ENCODE measurements around the gene LPCAT3.
"Not testable (repeated sequence)": the region's sequence is repeated elsewhere in the genome, so short reads cannot be mapped to it uniquely, and the experiment has no call there.

The LPCAT3 gene

DNA sequence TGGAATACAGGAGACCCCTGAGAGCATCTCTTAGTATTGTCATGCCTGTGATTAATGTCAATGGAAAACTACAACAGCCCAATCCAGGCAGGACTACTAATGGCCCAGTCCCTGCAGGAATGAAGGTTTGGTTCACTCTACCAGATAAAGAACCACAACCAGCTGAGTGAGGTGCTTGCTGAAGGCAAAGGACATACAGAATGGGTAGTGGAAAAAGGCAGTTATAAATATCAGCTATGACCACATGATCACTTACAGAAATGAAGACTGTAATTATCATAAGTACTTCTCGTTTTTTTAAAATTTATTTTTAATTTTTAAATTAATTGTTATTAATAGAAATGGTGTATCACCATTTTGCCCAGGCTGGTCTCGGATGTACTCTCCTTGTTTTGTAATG is 17.2 kb upstream of the LPCAT3 start:
- no peak for DNase-seq (ENCODE audit: low spot score)

DNA sequence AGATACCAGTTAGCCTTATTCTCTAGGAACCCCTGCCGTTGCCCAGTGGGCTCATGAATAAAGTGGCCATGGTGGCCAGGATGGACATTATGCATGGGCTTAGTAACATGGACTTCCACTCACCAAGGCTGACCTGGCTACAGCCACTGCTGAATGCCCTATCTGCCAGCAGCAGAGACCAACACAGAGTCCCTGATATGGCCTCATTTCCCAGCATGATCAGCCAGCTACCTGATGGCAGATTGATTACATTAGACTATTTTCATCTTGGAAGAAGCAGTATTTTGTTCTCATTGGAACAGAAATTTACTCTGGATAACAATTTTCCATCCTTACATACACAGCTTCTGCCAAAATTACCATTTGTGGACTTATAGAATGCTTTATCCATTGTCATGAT is 16.2 kb upstream of the LPCAT3 start:
- DNase-seq (ENCODE audit: low spot score), result no peak

- no peak for DNase-seq (ENCODE audit: low spot score)
These were observed 14.7 kb upstream of the LPCAT3 start for GRCh38 chr12:7032990-7033389.

- DNase-seq (ENCODE audit: low spot score), result no peak
These were observed 13.0 kb upstream of the LPCAT3 start for GRCh38 chr12:7031306-7031705.

DNA sequence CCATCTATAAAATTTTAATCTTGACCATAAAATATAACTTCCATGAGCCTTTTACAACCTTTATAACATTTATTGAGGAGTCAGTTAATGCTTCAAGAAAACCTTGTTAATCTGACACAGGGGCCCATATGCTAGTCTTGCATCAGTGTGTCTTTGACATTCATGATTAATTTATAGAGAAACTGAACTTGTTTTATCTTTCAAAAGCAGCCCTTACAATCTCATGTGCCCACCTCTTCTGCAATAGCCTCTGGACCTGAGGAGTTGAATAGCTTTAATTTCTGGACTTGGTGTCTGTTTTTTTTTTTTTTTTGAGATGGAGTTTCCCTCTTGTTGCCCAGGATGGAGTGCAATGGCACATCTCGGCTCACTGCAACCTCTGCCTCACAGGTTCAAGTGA is 8.6 kb upstream of the LPCAT3 start:
- DNase-seq (ENCODE audit: low spot score), result no peak

DNA sequence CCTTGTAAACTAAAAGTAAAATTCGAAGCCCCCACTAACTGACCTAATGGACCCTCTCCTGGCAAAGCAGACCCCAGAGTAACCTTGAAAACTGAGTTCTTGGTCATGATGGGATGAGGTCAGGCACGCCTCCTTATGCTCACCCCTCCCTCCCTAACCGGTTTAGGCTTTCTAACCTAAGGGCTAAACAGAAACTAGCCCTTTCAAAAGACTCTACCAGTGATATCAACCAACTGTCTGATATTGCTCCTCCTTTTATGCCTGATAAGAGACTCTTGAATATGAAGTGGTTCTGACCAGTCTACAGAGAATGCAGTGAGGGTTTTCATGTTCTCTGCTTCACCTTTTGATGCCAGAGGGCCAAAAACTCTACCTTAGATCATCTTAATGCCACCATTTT is 4.8 kb upstream of the LPCAT3 start:
- DNase-seq (ENCODE audit: low spot score), result no peak

GRCh38 chr12:7021956-7022355 is 3.7 kb upstream of the LPCAT3 start:
- DNase-seq (ENCODE audit: low spot score), result no peak

DNA sequence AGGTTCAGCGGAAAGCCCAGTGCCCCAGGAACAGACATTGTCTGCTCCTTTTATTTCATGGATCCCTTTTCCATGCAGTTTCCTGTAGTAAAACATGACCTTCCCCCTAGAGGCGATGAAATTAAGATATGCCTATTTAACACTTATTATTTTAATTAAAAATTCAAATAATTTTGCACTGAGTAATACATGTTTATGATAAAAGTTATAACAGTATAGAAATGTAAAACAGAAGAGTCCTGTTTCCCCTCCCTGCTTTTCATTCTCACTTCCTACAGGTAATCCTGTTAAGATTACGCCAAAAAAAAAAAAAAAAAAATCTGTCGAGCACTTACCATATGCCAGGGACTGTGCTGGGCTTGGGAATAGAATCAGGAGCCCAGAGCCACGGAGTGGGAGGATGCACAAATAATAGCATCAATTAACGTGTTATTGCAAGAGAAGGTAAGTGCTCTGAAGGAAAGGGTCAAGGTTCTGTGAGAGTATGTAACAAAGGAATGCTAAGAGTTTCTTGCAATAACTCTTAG is 830 bp upstream of the LPCAT3 start:
- peak; percentile 17 for DNase-seq (ENCODE audit: low spot score)

DNA sequence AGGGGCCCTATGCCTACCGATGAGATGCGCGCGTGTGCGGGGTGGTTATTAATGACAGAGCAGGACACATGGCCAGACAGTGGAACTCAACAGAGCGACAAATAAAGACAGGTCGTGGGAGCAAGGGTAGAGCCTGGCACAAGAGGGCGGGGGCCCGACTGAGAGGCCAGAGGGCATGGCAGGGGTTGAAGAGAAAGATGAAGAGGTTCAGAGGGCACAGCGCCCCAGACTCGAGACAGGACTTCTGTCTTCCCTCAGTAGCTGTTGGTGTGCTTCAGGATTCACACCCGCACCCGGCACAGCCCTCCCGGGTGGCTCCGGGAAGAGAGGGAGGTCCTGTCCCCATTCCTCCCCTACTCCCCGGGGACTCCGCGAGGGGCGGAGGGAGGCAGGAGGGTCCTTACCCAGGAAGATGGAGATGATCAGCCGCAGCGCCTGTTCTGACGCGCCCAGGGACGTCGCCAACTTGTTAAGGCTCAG is 366 bp downstream of the LPCAT3 start:
- DNase-seq (ENCODE audit: low spot score), result peak; percentile 66

DNA sequence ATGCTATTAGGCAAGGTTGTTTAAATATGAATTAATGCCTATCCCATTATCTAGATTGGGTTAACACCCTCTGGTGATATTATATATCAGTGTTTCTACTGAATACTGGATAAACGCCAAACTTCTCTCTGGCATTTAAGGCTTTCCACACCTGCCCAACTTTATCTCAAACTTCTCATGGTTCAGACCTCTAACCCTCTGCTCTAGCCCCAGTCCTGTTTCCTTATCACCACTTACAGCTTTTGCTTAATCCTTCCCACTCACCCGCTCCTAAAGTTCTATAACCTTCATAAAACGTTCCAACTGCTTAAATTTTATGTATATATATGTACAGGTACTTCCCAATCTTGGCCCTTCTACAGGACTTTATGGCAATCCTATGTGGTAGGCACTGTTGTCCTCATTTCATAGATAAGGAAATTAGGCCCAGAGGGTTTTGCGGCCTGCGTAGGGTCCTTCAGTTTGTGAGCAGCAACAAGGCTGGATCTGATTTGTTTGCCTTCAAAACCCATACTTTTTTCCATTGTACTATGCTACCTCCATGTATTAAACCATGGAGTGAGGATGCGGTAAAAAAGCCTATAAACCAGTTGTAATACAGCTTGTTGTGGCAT is 1.2 kb downstream of the LPCAT3 start:
- DNase-seq (ENCODE audit: low spot score), result no peak

DNA sequence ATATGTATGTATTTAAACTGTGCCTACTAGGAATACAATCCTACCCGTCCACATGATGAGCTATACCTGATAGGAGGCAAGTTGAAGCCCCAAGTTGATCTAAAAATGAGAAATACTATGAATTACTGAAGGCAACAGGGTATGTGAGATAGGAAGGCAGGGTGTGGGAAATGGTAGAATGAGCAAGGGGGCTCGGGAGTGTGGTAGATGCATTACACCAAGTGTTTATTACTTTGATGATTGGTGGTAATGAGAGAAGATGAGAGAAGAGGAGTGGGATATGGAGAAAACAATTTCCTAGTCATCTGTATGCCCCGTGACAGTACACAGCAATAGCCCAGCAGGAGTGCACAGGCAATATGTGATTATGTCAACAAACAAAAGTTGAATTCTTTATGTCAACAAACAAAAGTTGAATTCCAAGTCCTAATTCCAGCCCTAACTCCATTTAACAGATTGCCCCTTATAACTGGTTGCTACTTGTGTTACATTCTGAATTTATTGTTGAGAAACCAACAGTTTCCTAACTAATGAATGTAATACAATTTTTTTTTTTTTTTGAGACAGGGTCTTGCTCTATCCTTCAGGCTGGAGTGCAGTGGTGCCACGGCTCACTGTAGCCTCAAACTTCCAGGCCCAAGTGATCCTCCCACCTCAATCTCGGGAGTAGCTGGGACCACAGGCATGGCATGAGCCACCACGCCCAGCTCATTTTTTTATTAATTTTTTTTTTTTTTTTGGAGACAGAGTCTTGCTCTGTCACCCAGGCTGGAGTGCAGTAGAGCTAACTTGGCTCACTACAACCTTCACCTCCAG is 2.5 kb downstream of the LPCAT3 start:
- peak; percentile 41 for DNase-seq (ENCODE audit: low spot score)

DNA sequence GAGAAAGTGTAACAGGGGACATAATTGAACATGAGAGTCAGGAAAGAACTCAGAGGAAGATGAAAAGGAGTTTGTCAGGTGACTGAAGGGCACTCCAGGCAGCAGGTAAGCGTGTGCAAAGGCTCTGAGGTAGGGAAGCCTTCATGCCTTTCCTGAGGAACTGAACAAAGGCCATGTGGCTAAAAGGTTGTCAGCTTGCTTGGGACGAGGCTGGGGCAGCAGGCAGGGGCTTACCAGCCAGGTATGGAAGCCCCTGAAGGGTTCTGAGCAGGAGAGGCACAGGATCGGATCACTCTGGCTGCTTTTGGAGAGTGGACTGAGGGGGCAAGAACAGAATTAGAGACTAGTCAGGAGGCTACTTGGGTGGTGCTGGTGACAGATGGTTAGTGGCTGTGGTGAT is 5.2 kb downstream of the LPCAT3 start:
- DNase-seq (ENCODE audit: low spot score), result no peak

DNA sequence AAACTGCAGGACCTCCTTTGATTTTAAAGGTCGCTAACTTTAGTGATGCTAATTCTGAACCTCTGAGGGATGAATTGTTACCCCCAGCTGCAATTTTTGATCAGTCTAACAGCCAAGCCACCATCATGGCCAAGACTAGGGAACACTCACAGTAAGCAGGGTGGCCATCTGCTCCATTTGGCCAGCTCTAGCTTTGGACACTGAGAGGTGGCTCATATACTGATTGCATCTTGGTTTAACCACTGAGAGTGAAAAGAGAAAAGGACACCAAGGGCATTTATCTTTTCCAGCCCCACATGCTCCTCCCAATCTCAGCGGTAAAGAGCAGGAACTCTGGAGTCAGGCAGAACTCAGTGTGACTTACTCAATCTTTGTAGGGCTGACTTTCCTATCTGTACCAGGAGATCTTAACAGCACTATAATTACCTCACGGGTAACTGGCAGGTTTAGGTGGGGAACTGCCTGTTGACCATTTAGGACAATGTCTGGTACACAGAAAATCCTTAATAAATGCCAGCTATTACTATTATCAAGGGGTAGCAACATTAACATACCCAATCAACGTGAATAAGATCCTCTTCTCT is 6.2 kb downstream of the LPCAT3 start:
- DNase-seq (ENCODE audit: low spot score), result no peak

DNA sequence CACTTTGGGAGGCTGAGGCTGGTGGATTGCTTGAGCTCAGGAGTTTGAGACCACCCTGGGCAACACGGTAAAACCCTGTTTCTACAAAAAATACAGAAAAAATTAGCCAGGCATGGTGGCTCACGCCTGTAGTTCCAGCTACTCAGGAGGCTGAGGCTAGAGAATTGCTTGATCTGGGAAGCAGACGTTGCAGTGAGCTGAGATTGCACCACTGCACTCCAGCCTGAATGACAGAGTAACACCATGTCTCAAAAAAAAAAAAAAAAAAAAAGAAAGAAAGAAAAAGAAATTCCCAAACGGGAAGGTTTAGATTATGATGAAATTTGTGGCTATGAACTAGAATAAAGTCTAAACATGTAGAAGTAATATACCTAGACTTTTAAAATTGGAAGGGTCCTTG is 6.9 kb downstream of the LPCAT3 start:
- DNase-seq (ENCODE audit: low spot score), result not testable (repeated sequence)

DNA sequence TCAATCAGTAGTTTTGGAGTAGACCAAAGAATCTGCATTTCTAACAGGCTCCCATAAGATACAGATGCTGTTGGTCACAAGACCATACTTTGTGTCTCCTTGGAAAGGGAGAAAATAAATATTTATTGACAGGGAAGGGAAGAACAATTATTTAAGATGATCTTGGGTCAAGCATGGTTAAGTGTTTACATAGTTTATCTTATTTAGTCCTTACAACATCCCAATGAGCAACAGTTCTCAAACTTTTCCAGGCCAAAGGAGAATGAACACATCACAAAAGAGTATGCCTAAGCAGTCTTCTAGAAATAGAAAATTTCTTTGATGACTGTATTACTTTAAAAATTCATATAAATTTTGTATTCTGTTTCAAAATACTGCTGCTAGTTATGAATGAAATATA is 8.8 kb downstream of the LPCAT3 start:
- no peak for DNase-seq (ENCODE audit: low spot score)

GRCh38 chr12:7008864-7009263 is 9.4 kb downstream of the LPCAT3 start:
- no peak for DNase-seq (ENCODE audit: low spot score)

GRCh38 chr12:7006639-7007038 is 11.6 kb downstream of the LPCAT3 start:
- DNase-seq (ENCODE audit: low spot score), result no peak

GRCh38 chr12:7005311-7005710 is 13.0 kb downstream of the LPCAT3 start:
- DNase-seq (ENCODE audit: low spot score), result no peak

- no peak for DNase-seq (ENCODE audit: low spot score)
These were observed 13.4 kb downstream of the LPCAT3 start for GRCh38 chr12:7004840-7005239.

DNA sequence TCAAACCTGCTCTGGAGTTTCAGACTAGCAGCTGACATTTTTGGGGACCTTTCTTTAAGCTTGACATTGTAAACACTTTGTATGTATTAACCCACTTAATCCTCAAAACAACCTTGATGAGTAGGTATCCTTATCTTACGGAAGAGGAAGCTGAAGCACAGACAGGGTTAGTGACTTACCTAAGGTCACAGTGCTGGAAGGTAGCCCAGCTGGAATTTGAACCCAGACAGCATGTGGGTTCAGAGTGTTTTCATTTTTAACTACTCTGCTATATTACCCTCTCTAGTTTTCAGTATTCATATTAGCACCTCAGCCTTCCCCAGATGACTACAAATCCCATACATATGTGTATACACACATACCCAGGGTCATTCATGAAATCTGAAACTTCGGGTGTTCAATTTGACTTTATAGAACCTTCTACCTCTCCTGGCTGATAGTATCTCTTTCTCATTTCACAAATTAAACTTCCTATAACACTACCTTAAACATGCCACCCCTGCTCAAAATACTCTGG is 13.9 kb downstream of the LPCAT3 start:
- DNase-seq (ENCODE audit: low spot score), result no peak

DNA sequence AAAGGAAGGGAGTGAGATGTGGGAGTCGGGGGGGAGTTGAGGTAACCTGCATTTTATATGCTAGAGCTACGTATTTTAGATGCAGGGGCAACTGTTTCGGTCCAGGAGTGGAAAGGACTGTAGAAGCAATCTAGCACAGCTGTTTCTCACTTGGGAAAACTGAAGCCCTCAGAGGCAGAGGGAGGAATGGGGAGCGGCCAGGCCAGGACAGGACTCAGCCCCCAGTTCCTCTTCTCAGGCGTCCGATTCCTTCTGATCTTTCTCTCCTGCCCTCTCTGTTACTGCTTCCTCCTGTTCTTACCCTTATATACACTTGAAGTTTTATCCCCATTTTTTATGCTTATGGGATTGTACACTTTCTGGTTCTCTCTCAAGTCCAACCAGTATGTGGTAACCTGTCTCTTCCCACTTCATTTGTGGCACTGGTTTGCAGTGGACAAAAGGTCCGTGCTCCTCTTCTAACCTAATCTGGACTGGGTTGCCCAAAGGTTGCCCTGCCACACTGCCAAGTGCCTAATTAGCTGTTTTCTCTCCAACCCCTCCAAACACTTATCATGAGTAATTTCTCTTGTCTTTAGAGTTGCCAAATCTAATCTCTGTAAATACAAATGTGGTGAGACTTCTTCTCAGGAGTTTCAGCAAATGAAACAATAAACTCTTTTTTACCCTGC is 16.2 kb downstream of the LPCAT3 start:
- DNase-seq (ENCODE audit: low spot score), result no peak

- peak; percentile 53 for DNase-seq (ENCODE audit: low spot score)
These were observed 19.4 kb downstream of the LPCAT3 start for GRCh38 chr12:6998715-6999451.
